Measurements from ENCODE around the gene TMEM185B. TPM values are rescaled to one million over a fixed set of nuclear protein-coding genes. Genes with fewer than 3 reads are reported as not detected.

TMEM185B gene
- total and polyA plus RNA-seq, 4 donors = 1.8 to 8.5 (median 6.8) TPM

GRCh38 chr2:120271711-120272379 is 48.6 kb upstream of the TMEM185B start:
- no peak for DNase-seq (ENCODE audit: low spot score)
- no peak overlapping the region for H3K4me3 ChIP-seq (ENCODE audit: low read depth in 1 of 3, low read length in 3 of 3)
- H3K36me3 ChIP-seq (ENCODE audit: control insufficient read depth in 4 of 4, insufficient read depth in 3 of 4, low read depth in 1 of 4, low read length in 3 of 4) = no peaks in the 10 kb centered on the region
- H3K9ac ChIP-seq (ENCODE audit: low read depth in 1 of 2, low read length in 2 of 2) = no peak overlapping the region
- H3K4me1 ChIP-seq (ENCODE audit: control insufficient read depth in 4 of 4, insufficient read depth in 4 of 4, low read length in 3 of 4) = no peaks in the 10 kb centered on the region
- no peak for TF ChIP-seq HNF4A (conservative IDR thresholded peaks at IDR 0.05)
- TF ChIP-seq JUND (IDR thresholded peaks at IDR 0.05) = no peak
- TF ChIP-seq NR2F2 (IDR thresholded peaks at IDR 0.05) = no peak
- TF ChIP-seq, protein P1, sequence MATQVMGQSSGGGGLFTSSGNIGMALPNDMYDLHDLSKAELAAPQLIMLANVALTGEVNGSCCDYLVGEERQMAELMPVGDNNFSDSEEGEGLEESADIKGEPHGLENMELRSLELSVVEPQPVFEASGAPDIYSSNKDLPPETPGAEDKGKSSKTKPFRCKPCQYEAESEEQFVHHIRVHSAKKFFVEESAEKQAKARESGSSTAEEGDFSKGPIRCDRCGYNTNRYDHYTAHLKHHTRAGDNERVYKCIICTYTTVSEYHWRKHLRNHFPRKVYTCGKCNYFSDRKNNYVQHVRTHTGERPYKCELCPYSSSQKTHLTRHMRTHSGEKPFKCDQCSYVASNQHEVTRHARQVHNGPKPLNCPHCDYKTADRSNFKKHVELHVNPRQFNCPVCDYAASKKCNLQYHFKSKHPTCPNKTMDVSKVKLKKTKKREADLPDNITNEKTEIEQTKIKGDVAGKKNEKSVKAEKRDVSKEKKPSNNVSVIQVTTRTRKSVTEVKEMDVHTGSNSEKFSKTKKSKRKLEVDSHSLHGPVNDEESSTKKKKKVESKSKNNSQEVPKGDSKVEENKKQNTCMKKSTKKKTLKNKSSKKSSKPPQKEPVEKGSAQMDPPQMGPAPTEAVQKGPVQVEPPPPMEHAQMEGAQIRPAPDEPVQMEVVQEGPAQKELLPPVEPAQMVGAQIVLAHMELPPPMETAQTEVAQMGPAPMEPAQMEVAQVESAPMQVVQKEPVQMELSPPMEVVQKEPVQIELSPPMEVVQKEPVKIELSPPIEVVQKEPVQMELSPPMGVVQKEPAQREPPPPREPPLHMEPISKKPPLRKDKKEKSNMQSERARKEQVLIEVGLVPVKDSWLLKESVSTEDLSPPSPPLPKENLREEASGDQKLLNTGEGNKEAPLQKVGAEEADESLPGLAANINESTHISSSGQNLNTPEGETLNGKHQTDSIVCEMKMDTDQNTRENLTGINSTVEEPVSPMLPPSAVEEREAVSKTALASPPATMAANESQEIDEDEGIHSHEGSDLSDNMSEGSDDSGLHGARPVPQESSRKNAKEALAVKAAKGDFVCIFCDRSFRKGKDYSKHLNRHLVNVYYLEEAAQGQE (IDR thresholded peaks at IDR 0.05) = no peak
- TF ChIP-seq, protein P2, sequence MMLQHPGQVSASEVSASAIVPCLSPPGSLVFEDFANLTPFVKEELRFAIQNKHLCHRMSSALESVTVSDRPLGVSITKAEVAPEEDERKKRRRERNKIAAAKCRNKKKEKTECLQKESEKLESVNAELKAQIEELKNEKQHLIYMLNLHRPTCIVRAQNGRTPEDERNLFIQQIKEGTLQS (IDR thresholded peaks at IDR 0.05) = no peak
- no peak for TF ChIP-seq FOXA2 (IDR thresholded peaks at IDR 0.05)
- TF ChIP-seq YY1 (IDR thresholded peaks at IDR 0.05) = no peak
- TF ChIP-seq, protein P3, sequence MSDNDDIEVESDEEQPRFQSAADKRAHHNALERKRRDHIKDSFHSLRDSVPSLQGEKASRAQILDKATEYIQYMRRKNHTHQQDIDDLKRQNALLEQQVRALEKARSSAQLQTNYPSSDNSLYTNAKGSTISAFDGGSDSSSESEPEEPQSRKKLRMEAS (IDR thresholded peaks at IDR 0.05) = no peak
- TF ChIP-seq, protein P4, sequence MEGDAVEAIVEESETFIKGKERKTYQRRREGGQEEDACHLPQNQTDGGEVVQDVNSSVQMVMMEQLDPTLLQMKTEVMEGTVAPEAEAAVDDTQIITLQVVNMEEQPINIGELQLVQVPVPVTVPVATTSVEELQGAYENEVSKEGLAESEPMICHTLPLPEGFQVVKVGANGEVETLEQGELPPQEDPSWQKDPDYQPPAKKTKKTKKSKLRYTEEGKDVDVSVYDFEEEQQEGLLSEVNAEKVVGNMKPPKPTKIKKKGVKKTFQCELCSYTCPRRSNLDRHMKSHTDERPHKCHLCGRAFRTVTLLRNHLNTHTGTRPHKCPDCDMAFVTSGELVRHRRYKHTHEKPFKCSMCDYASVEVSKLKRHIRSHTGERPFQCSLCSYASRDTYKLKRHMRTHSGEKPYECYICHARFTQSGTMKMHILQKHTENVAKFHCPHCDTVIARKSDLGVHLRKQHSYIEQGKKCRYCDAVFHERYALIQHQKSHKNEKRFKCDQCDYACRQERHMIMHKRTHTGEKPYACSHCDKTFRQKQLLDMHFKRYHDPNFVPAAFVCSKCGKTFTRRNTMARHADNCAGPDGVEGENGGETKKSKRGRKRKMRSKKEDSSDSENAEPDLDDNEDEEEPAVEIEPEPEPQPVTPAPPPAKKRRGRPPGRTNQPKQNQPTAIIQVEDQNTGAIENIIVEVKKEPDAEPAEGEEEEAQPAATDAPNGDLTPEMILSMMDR (IDR thresholded peaks at IDR 0.05; ENCODE audit: low read depth, low read length, missing input control) = no peak
- TF ChIP-seq GABPA (IDR thresholded peaks at IDR 0.05 in 1 of 2, conservative IDR thresholded peaks at IDR 0.05 in 1 of 2) = no peak
- no peak for TF ChIP-seq TAF1 (conservative IDR thresholded peaks at IDR 0.05)
- no peak for TF ChIP-seq RAD21 (IDR thresholded peaks at IDR 0.05)
- no peak for TF ChIP-seq RXRA (IDR thresholded peaks at IDR 0.05)
- no peaks in the 10 kb centered on the region for H3K9me3 ChIP-seq (ENCODE audit: control insufficient read depth in 4 of 4, low read length in 3 of 4)
- no peaks in the 10 kb centered on the region for H3K27me3 ChIP-seq (ENCODE audit: control insufficient read depth in 4 of 4, insufficient read depth in 4 of 4, low read length in 3 of 4)
- 98% methylated on average over 1 of the region's 1 CpG for WGBS
- no peak overlapping the region for H3K27ac ChIP-seq (ENCODE audit: low read depth in 1 of 2, low read length in 2 of 2)

GRCh38 chr2:120269816-120270215 is 46.6 kb upstream of the TMEM185B start:
- Histone ChIP-seq H3K27ac (ENCODE audit: low read depth in 1 of 2, low read length in 2 of 2) (no peak overlapping the region), H3K27me3 (ENCODE audit: control insufficient read depth in 4 of 4, insufficient read depth in 4 of 4, low read length in 3 of 4) (no peaks in the 10 kb centered on the region), H3K9ac (ENCODE audit: low read depth in 1 of 2, low read length in 2 of 2) (no peak overlapping the region), H3K4me1 (ENCODE audit: control insufficient read depth in 4 of 4, insufficient read depth in 4 of 4, low read length in 3 of 4) (no peaks in the 10 kb centered on the region), H3K4me3 (ENCODE audit: low read depth in 1 of 3, low read length in 3 of 3) (no peak overlapping the region), H3K9me3 (ENCODE audit: control insufficient read depth in 4 of 4, low read length in 3 of 4) (no peaks in the 10 kb centered on the region), H3K36me3 (ENCODE audit: control insufficient read depth in 4 of 4, insufficient read depth in 3 of 4, low read depth in 1 of 4, low read length in 3 of 4) (no peaks in the 10 kb centered on the region)
- 67% methylated on average over 1 of the region's 1 CpG for WGBS
- no peak for DNase-seq (ENCODE audit: low spot score)
- TF ChIP-seq YY1 (IDR thresholded peaks at IDR 0.05) = no peak
- TF ChIP-seq RXRA (IDR thresholded peaks at IDR 0.05) = no peak
- TF ChIP-seq FOXA2 (IDR thresholded peaks at IDR 0.05) = no peak
- TF ChIP-seq EGR1 (IDR thresholded peaks at IDR 0.05; ENCODE audit: low read depth in 2 of 2) = no peak
- TF ChIP-seq HNF4A (conservative IDR thresholded peaks at IDR 0.05) = no peak
- TF ChIP-seq TAF1 (conservative IDR thresholded peaks at IDR 0.05) = no peak
- no peak for TF ChIP-seq NR2F2 (IDR thresholded peaks at IDR 0.05)
- TF ChIP-seq, protein P4 (IDR thresholded peaks at IDR 0.05; ENCODE audit: low read depth, low read length, missing input control) = no peak
- TF ChIP-seq HNF4G (IDR thresholded peaks at IDR 0.05) = no peak
- TF ChIP-seq SP1 (IDR thresholded peaks at IDR 0.05) = no peak
- no peak for TF ChIP-seq FOXA1 (IDR thresholded peaks at IDR 0.05)
- no peak for TF ChIP-seq JUND (IDR thresholded peaks at IDR 0.05)
- TF ChIP-seq, protein P3 (IDR thresholded peaks at IDR 0.05) = no peak
- TF ChIP-seq, protein P2 (IDR thresholded peaks at IDR 0.05) = no peak
- no peak for TF ChIP-seq ZBTB33 (IDR thresholded peaks at IDR 0.05)

Measured in liver (tissue), 9 donors.